Fibroblast of lung (primary cell): ENCODE results near the gene BAZ2B. TPM values are rescaled to one million over a fixed set of nuclear protein-coding genes. Genes with fewer than 3 reads are reported as not detected.
A peak's percentile ranks its signal among the peaks of the same experiment; 100 is the strongest.

Experiments used
- DNase-seq, 2 donors: peaks; one replicate each; pipeline versions ENCODE4 v3.0.0 to v3.0.0-alpha.2; 2010; ENCODE audit warnings: low read depth in 2 of 2
- H2AFZ ChIP-seq: 2 replicates; pipeline ENCODE4 v1.5.1; 2012; ENCODE audit warnings: low read length, control low read depth, inconsistent platforms
- H3K27ac ChIP-seq: 2 replicates; pipeline ENCODE4 v1.5.1; 2011; ENCODE audit warnings: low read length, control low read depth; ENCODE audit not compliant: insufficient read depth
- H3K27me3 ChIP-seq: 2 replicates; pipeline ENCODE4 v1.5.1; 2011; ENCODE audit warnings: mild to moderate bottlenecking, low read length; ENCODE audit not compliant: control insufficient read depth, insufficient read depth
- H3K36me3 ChIP-seq: 2 replicates; pipeline ENCODE4 v1.5.1; 2011; ENCODE audit warnings: low read length; ENCODE audit not compliant: control insufficient read depth, insufficient read depth
- H3K4me1 ChIP-seq: 2 replicates; pipeline ENCODE4 v1.5.1; 2011; ENCODE audit warnings: low read length; ENCODE audit not compliant: control insufficient read depth, insufficient read depth; ENCODE audit errors: extremely low read depth
- H3K4me2 ChIP-seq: 2 replicates; pipeline ENCODE4 v1.5.1; 2011; ENCODE audit warnings: low read length, control low read depth; ENCODE audit not compliant: insufficient read depth; ENCODE audit errors: extremely low read depth
- H3K4me3 ChIP-seq, 4 experiments: fragments of 200-600 bp in 1 of 4; sonication (generic) in 1 of 4; replicated peaks in 1 of 4; 2 replicates each; pipeline ENCODE4 v1.5.1; 2011 to 2016; ENCODE audit warnings: low read length in 4 of 4, low read depth in 3 of 4, mild to moderate bottlenecking in 3 of 4, control low read depth in 2 of 4, inconsistent platforms in 1 of 4, mixed read lengths in 1 of 4; ENCODE audit not compliant: insufficient read depth in 1 of 4; ENCODE audit errors: control extremely low read depth in 1 of 4
- H3K79me2 ChIP-seq: 2 replicates; pipeline ENCODE4 v1.5.1; 2012; ENCODE audit warnings: mild to moderate bottlenecking, low read length, inconsistent platforms; ENCODE audit not compliant: control insufficient read depth, insufficient read depth
- H3K9ac ChIP-seq: 2 replicates; pipeline ENCODE4 v1.5.1; 2011; ENCODE audit warnings: mild to moderate bottlenecking, low read length, control low read depth; ENCODE audit not compliant: insufficient read depth
- H3K9me3 ChIP-seq: 2 replicates; pipeline ENCODE4 v1.5.1; 2012; ENCODE audit warnings: low read depth, low read length; ENCODE audit not compliant: control insufficient read depth, insufficient read depth
- H4K20me1 ChIP-seq: 2 replicates; pipeline ENCODE4 v1.5.1; 2011; ENCODE audit warnings: low read length; ENCODE audit not compliant: control insufficient read depth, insufficient read depth; ENCODE audit errors: extremely low read depth
- CTCF ChIP-seq, 2 donors: IDR thresholded peaks in 1 of 2; conservative IDR thresholded peaks in 1 of 2; 1 replicate in 1 of 2; 2 replicates in 1 of 2; pipeline ENCODE4 v1.5.1; 2011 to 2012; ENCODE audit warnings: low read length in 2 of 2, control low read depth in 1 of 2, inconsistent platforms in 1 of 2, low read depth in 1 of 2, mild to moderate bottlenecking in 1 of 2
- EZH2 ChIP-seq: IDR thresholded peaks from 2 replicates; pipeline ENCODE4 v1.5.1; 2012; ENCODE audit warnings: low read length, control low read depth, mild to moderate bottlenecking; ENCODE audit errors: missing control alignments
- polyA plus RNA-seq, 2 donors: library from polyadenylated mRNA; depleted of rRNA in 1 of 2; stranded (reverse) in 1 of 2; unstranded in 1 of 2; fragments of >200 nt; gene quantifications; 2 replicates each; pipeline ENCODE4 v1.2.1, GENCODE V29; 2011 to 2012; ENCODE audit warnings: missing spikeins in 1 of 2
- total RNA-seq: library from RNA; depleted of rRNA; stranded (reverse); fragments of >200 nt; gene quantifications from 2 replicates; pipeline ENCODE4 v1.2.1, GENCODE V29; 2014

Gene BAZ2B
- total and polyA plus RNA-seq, 2 donors (not counting 1 experiment from before 2014, with no cell fraction given), result 28.0 to 61.8 TPM

DNA sequence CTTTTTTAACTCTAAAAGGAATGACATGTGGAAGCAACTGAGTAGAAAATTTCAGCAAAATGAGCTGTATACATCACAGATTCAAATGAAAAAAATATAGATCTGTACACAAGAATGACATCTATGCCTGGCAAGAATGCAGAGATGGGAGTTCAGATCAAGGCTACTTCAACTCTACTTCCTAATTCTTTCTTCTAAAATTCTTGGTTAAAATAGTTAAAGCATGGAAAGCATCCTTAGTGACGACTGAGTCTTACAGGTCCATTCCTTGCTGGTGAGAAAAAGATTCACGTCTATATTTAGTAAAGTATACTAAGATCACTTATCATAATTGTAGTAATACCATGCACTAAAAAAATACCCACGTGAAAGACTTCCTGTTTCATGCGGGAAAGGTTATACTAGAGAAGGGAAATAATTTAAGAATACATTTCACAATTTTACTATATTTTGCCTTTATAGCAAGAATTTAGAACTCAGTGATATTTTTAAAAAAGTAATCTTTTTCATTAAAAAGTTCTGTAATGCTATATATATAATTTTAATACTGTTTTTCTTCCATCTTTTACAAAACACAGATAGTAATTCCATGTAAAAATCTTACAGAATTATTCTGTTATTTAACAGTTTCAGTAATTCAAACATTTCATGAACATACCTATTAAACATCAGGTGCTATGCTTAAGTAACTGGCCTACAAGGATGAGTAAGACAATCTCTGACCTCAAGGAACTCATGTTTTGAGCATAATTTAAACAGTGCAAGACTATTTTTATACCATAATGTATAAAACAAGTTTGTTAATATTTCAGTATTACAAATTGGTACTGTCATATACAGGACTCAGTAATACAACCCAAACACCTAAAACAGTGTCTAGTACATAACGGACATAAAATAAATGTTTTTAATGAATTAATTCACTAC, 159.6 kb downstream of the BAZ2B start:
- peak in 1 of 2 donors; percentile 67 for DNase-seq
- Histone ChIP-seq H3K4me1 (no peaks in the 10 kb centered on the region), H3K79me2 (no peaks in the 10 kb centered on the region), H3K4me3 (no peak overlapping the region), H3K9ac (no peak overlapping the region), H3K9me3 (no peaks in the 10 kb centered on the region), H4K20me1 (no peaks in the 10 kb centered on the region), H2AFZ (no peak overlapping the region), H3K27ac (no peak overlapping the region), H3K36me3 (no peaks in the 10 kb centered on the region), H3K4me2 (no peak overlapping the region), H3K27me3 (no peaks in the 10 kb centered on the region)
- TF ChIP-seq EZH2, result no peak
- no peak for TF ChIP-seq CTCF (conservative IDR thresholded peaks at IDR 0.05 in 1 of 2, IDR thresholded peaks at IDR 0.05 in 1 of 2; ENCODE audit: low read depth in 1 of 2, low read length in 2 of 2)

GRCh38 chr2:159455330-159455918, 160.9 kb downstream of the BAZ2B start:
- Histone ChIP-seq H4K20me1 (no peaks in the 10 kb centered on the region), H3K9me3 (no peaks in the 10 kb centered on the region), H3K36me3 (no peaks in the 10 kb centered on the region), H3K4me2 (no peak overlapping the region), H3K4me1 (no peaks in the 10 kb centered on the region), H3K4me3 (no peak overlapping the region), H3K27ac (no peak overlapping the region), H3K79me2 (no peaks in the 10 kb centered on the region), H3K27me3 (no peaks in the 10 kb centered on the region), H3K9ac (no peak overlapping the region), H2AFZ (no peak overlapping the region)
- no peak for TF ChIP-seq EZH2
- TF ChIP-seq CTCF (conservative IDR thresholded peaks at IDR 0.05 in 1 of 2, IDR thresholded peaks at IDR 0.05 in 1 of 2; ENCODE audit: low read depth in 1 of 2, low read length in 2 of 2), result no peak
- DNase-seq, result no peak

DNA sequence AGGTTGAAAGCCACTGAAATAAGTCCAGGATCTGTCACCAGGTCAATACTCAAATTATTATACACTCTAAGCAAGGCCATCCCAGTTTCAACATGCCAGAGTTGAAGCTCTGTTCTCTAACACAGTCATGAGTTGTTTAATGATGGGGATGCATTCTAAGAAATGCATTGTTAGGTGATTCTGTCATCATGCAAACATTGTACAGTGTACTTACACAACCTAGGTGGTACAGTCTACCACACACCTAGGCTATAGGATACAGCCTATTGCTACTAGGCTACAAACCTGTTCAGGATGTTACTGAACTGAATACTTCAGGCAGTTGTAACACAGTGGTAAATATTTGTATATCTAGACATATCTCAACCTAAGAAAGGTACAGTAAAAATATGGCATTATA, 162.2 kb downstream of the BAZ2B start:
- TF ChIP-seq EZH2 (no peak), CTCF (conservative IDR thresholded peaks at IDR 0.05 in 1 of 2, IDR thresholded peaks at IDR 0.05 in 1 of 2; ENCODE audit: low read depth in 1 of 2, low read length in 2 of 2) (no peak)
- Histone ChIP-seq H3K4me3 (no peak overlapping the region), H3K27me3 (no peaks in the 10 kb centered on the region), H3K4me2 (no peak overlapping the region), H2AFZ (no peak overlapping the region), H4K20me1 (no peaks in the 10 kb centered on the region), H3K79me2 (no peaks in the 10 kb centered on the region), H3K36me3 (no peaks in the 10 kb centered on the region), H3K4me1 (no peaks in the 10 kb centered on the region), H3K27ac (no peak overlapping the region), H3K9me3 (no peaks in the 10 kb centered on the region), H3K9ac (no peak overlapping the region)
- peak in 1 of 2 donors; percentile 36 for DNase-seq
